Medulla oblongata (tissue), 1 donor: ENCODE measurements around the gene CPVL.

ENCODE experiments used
- DNase-seq: peaks from one replicate; pipeline ENCODE4 v3.0.0-alpha.2; 2015; ENCODE audit errors: extremely low spot score

CPVL gene

DNA sequence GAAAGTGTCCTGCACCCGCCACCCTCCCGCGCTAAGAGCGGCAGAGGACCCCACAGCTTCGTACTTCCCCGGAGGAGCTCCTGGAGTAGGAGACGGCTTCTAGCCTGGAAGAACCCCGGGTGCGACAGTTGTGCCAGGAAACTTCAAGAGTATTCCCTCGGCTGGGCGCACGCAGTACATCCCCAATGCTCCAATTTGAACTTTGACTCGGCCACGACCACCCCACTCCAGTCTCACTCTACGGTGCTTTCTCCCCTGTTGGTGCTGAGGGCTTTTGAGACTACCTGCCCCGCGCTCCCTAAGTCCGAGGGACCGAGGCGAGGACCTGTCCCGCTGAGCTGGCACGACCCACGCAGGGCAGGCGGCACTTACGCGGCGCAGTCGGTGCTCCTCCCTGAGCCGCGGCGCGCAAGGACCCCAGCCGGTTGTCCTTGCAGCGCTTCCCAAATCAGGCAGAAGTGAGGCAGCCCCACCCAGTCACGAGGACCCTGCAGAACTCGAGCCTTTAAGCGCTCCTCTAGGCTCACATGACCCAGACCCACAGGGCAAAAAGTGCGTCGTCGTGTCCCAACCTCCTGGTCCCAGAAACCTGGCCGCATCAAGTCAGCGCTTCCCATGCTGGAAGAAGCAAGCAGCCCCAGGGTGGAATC lies at the start of gene CPVL:
CPVL (minus strand) TSS at position 481 of the 650 bp plus-strand sequence. CDS start 25,476 bp downstream, outside the sequence.
- DNase-seq: peak; percentile 68

GRCh38 chr7:29194594-29195427 lies 48.5 kb upstream of the CPVL start, which contains the start of gene CHN2:
CHN2 (plus strand) TSS chr7:29194775.
- peak; percentile 72 for DNase-seq

DNA sequence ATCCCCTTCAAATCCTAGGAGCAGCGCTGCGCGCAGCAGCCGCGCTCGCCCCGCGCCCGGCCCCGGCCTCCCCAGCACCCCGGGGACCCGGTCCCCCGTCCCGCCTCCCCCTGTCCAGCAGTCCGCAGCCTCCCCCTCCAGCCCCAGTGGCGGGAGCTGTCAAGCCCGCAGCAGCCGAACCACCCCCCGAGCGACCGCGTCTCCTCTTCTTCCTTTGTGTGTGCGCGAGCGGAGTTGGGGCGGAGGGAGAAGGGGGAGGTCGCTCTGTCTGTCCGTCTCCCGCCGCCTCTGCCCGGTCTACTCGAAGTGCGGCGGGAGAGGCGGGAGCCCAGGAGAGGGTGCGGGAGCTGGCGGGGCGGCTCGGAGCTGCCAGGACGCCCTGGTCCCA lies 47.9 kb upstream of the CPVL start:
- no peak for DNase-seq

- peak; percentile 40 for DNase-seq
Measured at GRCh38 chr7:29193316-29194205, 47.2 kb upstream of the CPVL start.

DNA sequence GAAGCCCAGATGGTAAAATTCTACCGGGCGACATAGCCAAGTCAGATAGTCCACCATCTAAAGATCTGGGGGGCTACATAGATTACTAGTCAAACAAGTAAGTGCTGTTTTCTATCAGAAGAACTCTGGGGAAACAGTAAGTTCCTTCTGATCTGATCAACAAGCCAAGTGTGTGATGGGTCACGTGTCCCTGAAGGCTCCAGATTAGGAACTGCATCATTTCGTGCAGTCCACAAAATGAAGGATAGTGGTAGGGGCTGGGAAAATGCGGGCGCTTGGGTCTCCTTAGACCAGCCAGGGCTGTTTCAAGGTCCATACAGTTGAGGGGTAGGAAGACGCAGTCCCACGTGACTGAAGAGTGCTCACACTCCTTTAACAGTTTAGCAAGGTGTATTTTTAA lies 46.5 kb upstream of the CPVL start:
- no peak for DNase-seq

DNA sequence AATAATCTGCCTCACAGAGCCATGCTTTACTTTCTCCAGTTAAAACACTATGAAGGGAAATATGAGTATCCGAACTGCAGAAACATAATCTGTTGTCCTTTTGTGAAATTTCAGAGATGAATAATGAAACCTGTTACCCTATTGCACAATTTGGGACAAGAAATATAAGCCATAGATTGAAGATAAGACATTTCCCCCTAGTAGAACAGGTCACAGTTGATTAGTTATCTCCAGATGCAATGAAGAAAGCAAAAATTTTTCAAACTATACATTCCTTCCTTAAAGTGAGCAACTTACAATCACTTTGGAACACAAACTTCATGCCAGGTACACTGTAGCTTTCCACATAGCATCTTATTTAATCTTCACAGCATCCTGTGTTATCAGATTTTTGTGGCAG lies 46.0 kb upstream of the CPVL start:
- no peak for DNase-seq

GRCh38 chr7:29190349-29191045 lies 44.2 kb upstream of the CPVL start:
- no peak for DNase-seq

- peak; percentile 81 for DNase-seq
Measured at GRCh38 chr7:29189743-29190201, 43.4 kb upstream of the CPVL start.

DNA sequence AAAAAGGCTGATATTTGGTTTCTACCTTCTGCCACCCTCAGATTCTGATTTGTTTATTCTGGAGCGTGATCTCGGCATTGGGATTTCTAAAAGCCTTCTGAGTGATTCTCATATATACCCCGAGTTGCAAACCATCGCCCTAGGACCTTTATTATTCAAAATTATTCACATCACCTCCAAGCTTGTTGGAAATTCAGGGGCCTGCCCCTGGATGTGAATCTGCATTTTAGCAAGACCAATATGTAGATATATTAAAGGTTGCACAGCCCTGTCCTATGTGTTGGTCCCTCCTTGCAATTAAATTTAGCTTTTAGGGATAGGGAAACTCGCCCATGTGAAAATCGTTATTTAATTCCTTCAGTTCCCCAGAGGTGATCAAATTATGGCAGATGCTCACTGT lies 39.3 kb upstream of the CPVL start:
- DNase-seq: no peak

- DNase-seq: no peak
Measured at GRCh38 chr7:29184599-29184998, 38.3 kb upstream of the CPVL start.

GRCh38 chr7:29179115-29179514 lies 32.8 kb upstream of the CPVL start:
- no peak for DNase-seq

GRCh38 chr7:29177963-29178600 lies 31.7 kb upstream of the CPVL start:
- DNase-seq: peak; percentile 83

DNA sequence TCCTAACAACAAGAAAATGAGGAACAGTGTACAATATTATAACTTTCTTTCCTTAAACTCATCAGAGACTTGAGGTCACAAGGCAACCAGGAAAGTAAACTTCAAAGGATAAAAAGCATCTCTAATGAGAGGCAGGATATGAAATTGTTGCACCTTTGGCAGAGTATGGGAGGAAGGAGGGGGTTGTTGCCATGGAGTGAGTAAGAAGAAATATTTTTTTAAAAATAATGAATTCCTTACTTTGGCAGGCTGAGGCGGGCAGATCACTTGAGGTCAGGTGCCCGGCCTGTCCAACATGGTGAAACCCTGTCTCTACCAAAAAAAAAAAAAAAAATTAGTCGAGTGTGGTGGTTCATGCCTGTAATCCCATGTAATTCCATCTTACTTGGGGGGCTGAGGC lies 27.1 kb upstream of the CPVL start:
- DNase-seq: no peak

GRCh38 chr7:29170781-29171180 lies 24.4 kb upstream of the CPVL start:
- DNase-seq: no peak

DNA sequence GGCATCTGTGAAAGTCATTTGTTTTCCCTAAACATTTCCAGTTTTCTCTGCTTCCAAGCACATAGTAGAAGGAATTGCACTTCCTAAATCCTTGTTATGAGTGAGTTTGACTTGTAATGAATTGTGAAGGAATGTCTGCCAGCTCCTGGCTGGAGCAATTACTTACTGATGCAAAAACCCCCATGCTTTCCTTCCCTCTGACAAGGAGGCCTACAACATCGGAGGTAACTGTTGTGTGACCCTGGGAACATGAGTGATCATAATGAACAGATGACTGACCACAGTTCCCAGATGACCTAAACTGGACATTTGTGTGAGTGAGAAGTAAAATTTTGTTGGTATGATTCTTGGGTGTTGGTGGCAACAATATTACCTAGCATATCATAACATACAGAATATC lies 21.4 kb upstream of the CPVL start:
- DNase-seq: no peak

- DNase-seq: no peak
Measured at GRCh38 chr7:29163854-29164253, 17.5 kb upstream of the CPVL start.

DNA sequence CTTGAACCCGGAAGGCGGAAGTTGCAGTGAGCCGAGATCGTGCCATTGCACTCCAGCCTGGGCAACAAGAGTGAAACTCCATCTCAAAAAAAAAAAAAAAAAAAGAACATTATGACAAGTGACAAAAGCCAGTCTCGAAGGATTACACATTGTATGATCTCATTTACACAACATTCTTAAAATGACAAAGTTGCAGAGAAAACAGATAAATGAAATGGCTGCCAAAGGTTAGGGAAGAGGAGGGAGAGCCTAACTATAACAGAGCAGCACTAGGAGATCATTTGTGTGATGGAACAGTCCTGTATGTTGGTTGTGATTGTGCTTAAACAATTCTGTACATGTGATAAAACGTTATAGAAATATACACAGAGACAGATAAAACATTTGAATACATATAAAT lies 16.2 kb upstream of the CPVL start:
- DNase-seq: no peak

GRCh38 chr7:29161231-29161630 lies 14.9 kb upstream of the CPVL start:
- no peak for DNase-seq

- DNase-seq: no peak
Measured at GRCh38 chr7:29160080-29160479, 13.7 kb upstream of the CPVL start.

GRCh38 chr7:29158795-29159423 lies 12.6 kb upstream of the CPVL start:
- no peak for DNase-seq
